Body of pancreas (tissue), 4 donors: ENCODE data around the gene GRIK2.

Experiments
- POLR2A ChIP-seq, 3 donors: fragments of 450-650 bp; IDR thresholded peaks; one replicate each; pipeline ENCODE4 v1.6.1; 2016; ENCODE audit warnings: antibody characterized with exemption in 3 of 3, mild to moderate bottlenecking in 2 of 3
- TF ChIP-seq, protein P1 (sequence below), 7 experiments: fragments of 450-650 bp in 4 of 7; fragments of 200-600 bp in 3 of 7; sonication (generic) in 3 of 7; IDR thresholded peaks; one replicate each; pipeline ENCODE4 v1.5.1; 2016 to 2019; ENCODE audit warnings: antibody characterized with exemption in 7 of 7

DNA sequence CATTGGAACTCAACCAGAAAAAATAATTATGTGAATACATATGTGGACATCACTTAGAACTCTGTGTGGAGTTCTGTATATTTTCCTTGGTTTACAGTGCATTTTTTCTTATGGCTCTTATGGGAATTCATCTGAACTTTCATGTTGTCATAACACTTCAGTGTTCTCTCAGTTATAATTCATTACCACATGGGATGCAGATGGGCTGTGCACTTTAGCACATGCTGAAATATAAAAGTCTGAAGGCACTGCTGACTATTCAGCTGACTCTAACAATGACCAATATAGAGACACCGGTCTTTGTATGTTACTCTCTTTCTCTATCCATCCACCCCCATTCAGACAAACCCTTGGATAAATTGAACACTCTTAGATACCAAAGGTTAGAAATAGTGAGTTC, 29.3 kb downstream of the GRIK2 start:
- TF ChIP-seq, protein P1, sequence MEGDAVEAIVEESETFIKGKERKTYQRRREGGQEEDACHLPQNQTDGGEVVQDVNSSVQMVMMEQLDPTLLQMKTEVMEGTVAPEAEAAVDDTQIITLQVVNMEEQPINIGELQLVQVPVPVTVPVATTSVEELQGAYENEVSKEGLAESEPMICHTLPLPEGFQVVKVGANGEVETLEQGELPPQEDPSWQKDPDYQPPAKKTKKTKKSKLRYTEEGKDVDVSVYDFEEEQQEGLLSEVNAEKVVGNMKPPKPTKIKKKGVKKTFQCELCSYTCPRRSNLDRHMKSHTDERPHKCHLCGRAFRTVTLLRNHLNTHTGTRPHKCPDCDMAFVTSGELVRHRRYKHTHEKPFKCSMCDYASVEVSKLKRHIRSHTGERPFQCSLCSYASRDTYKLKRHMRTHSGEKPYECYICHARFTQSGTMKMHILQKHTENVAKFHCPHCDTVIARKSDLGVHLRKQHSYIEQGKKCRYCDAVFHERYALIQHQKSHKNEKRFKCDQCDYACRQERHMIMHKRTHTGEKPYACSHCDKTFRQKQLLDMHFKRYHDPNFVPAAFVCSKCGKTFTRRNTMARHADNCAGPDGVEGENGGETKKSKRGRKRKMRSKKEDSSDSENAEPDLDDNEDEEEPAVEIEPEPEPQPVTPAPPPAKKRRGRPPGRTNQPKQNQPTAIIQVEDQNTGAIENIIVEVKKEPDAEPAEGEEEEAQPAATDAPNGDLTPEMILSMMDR (IDR thresholded peaks at IDR 0.05) = no peak
- TF ChIP-seq POLR2A (IDR thresholded peaks at IDR 0.05) = no peak
